ENCODE results near the gene WDR35. TPM values are rescaled to one million over a fixed set of nuclear protein-coding genes. Genes with fewer than 3 reads are reported as not detected.

Gene WDR35
- total RNA-seq, 1 experiment from 2014 or later = 17.5 TPM

DNA sequence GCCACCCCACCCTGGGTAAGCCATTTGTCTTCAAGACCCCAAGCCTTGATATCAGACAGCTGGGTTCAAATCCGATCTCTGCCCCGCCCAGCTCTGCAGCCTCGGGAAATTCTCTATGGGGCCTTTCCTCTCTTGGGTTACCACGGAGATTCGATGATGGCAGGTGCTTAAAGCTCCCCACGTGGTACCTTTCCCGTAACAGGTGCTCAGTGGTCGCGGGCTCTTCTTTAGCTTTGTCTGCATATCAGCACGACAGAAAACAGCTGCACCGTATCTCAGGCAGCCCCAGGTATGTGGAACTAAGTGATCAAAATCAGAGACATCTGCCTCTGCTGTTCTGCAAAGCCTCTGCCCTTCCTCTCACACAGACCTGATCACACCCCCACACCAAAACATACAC, 125.5 kb downstream of the WDR35 start:
- TF ChIP-seq CTCF (IDR thresholded peaks at IDR 0.05; ENCODE audit: unreplicated experiment) = no peak
- POLR2A ChIA-PET = interaction anchor here (1.1 kb wide), 1 partner anchor 563 kb away, joined by 3 read pairs; no protein-coding TSS in a partner anchor

GRCh38 chr2:19863303-19864041, 126.4 kb downstream of the WDR35 start:
- POLR2A ChIA-PET = interaction anchor here (1.1 to 1.4 kb wide), 2 partner anchors 494 to 562 kb away, joined by 3 to 6 read pairs; no protein-coding TSS in a partner anchor
- no peak overlapping the region for H3K4me3 Mint-ChIP-seq (ENCODE audit: unreplicated experiment)

More for the DNA sequence above, 125.5 kb downstream of the WDR35 start:
- Mint-ChIP-seq H3K27ac (ENCODE audit: low read depth, unreplicated experiment) (peak overlapping the region; percentile 23), H3K4me3 (ENCODE audit: unreplicated experiment) (no peak overlapping the region), H3K27me3 (ENCODE audit: insufficient read depth, unreplicated experiment) (no peaks in the 10 kb centered on the region), H3K4me1 (ENCODE audit: insufficient read depth, unreplicated experiment) (peaks cover 17% of the 10 kb centered on the region), H3K9me3 (ENCODE audit: unreplicated experiment) (no peaks in the 10 kb centered on the region), H3K36me3 (ENCODE audit: insufficient read depth, unreplicated experiment) (no peaks in the 10 kb centered on the region)
- CTCF ChIA-PET = interaction anchor here (0.5 to 4.5 kb wide), 22 partner anchors 9 to 1479 kb away, joined by 3 to 69 read pairs (median 4); no protein-coding TSS in a partner anchor
- BruUV-seq (replicated peaks) = no TSS peak
- DNase-seq (ENCODE audit: unreplicated experiment) = no peak
- intact Hi-C loops (cut with micrococcal nuclease) = no loop called here

GRCh38 chr2:19861813-19862212, 128.1 kb downstream of the WDR35 start:
- no peaks in the 10 kb centered on the region for H3K9me3 Mint-ChIP-seq (ENCODE audit: unreplicated experiment)
- H3K4me3 Mint-ChIP-seq (ENCODE audit: unreplicated experiment) = no peak overlapping the region
- peak overlapping the region; percentile 76 for H3K27ac Mint-ChIP-seq (ENCODE audit: low read depth, unreplicated experiment)
- H3K27me3 Mint-ChIP-seq (ENCODE audit: insufficient read depth, unreplicated experiment) = no peaks in the 10 kb centered on the region
- DNase-seq (ENCODE audit: unreplicated experiment) = peak; percentile 9
- BruUV-seq (replicated peaks) = no TSS peak
- no peak for TF ChIP-seq CTCF (IDR thresholded peaks at IDR 0.05; ENCODE audit: unreplicated experiment)
- intact Hi-C loops (cut with micrococcal nuclease) = no loop called here
- H3K36me3 Mint-ChIP-seq (ENCODE audit: insufficient read depth, unreplicated experiment) = no peaks in the 10 kb centered on the region
- ChIA-PET CTCF (interaction anchor here (0.6 to 4.5 kb wide), 15 partner anchors 9 to 1425 kb away, joined by 3 to 69 read pairs (median 4); no protein-coding TSS in a partner anchor), POLR2A (interaction anchor here (0.7 to 1.5 kb wide), 5 partner anchors 11 to 870 kb away, joined by 3 read pairs; no protein-coding TSS in a partner anchor)
- peaks cover 17% of the 10 kb centered on the region for H3K4me1 Mint-ChIP-seq (ENCODE audit: insufficient read depth, unreplicated experiment)

More at GRCh38 chr2:19863303-19864041, 126.4 kb downstream of the WDR35 start:
- Mint-ChIP-seq H3K27me3 (ENCODE audit: insufficient read depth, unreplicated experiment) (no peaks in the 10 kb centered on the region), H3K4me1 (ENCODE audit: insufficient read depth, unreplicated experiment) (peaks cover 17% of the 10 kb centered on the region), H3K27ac (ENCODE audit: low read depth, unreplicated experiment) (peak overlapping the region; percentile 22), H3K36me3 (ENCODE audit: insufficient read depth, unreplicated experiment) (no peaks in the 10 kb centered on the region), H3K9me3 (ENCODE audit: unreplicated experiment) (no peaks in the 10 kb centered on the region)
- TF ChIP-seq CTCF (IDR thresholded peaks at IDR 0.05; ENCODE audit: unreplicated experiment) = peak; percentile 99
- BruUV-seq (replicated peaks) = no TSS peak
- CTCF ChIA-PET = interaction anchor here (0.5 to 4.5 kb wide), 36 partner anchors 8 to 1431 kb away, joined by 3 to 69 read pairs (median 4); no protein-coding TSS in a partner anchor
- DNase-seq (ENCODE audit: unreplicated experiment) = peak; percentile 63
- intact Hi-C loops (cut with micrococcal nuclease) = loop anchor here (1.0 kb wide), 7 partner anchors 94 to 1476 kb away; no protein-coding TSS in a partner anchor

Other genes with a start within 250 kb of the WDR35 start
- 14.1 and 18.2 TPM in 2 replicates for gene TTC32, start 88.1 kb downstream of the WDR35 start, total RNA-seq (2022)
- 0.83 and 0.98 TPM in 2 replicates for gene MATN3, start 22.6 kb upstream of the WDR35 start, total RNA-seq (2022)
- gene LAPTM4A, start 61.5 kb upstream of the WDR35 start, total RNA-seq (2022) = 145 and 160 TPM in 2 replicates
- 214 and 232 TPM in 2 replicates for gene SDC1, start 235.0 kb upstream of the WDR35 start, total RNA-seq (2022)

Data from MCF 10A (cell line).